H1 (cell line): ENCODE measurements around the gene SERGEF. TPM values are rescaled to one million over a fixed set of nuclear protein-coding genes. Genes with fewer than 3 reads are reported as not detected.

Source experiments
- CTBP2 ChIP-seq: IDR thresholded peaks from 2 replicates; pipeline ENCODE4 v1.7.0; 2011; ENCODE audit warnings: borderline replicate concordance, mild to moderate bottlenecking, moderate library complexity, mixed read lengths, low read length; ENCODE audit not compliant: insufficient read depth, insufficient read length
- NRF1 ChIP-seq: IDR thresholded peaks from 2 replicates; pipeline ENCODE4 v1.6.1; 2011; ENCODE audit warnings: mild to moderate bottlenecking, low read depth, low read length, improper control_type of control experiment
- PHF8 ChIP-seq: fragments of 200-600 bp; sonication (generic); conservative IDR thresholded peaks from 2 replicates; pipeline ENCODE4 v1.7.1; 2012; ENCODE audit warnings: low read depth, mild to moderate bottlenecking, inconsistent platforms, low read length, moderate library complexity
- POU5F1 ChIP-seq: IDR thresholded peaks from 2 replicates; pipeline ENCODE4 v1.6.1; 2011; ENCODE audit warnings: low read depth, mild to moderate bottlenecking, low read length, moderate library complexity
- RAD21 ChIP-seq, 2 experiments: IDR thresholded peaks in 1 of 2; conservative IDR thresholded peaks in 1 of 2; 2 replicates each; pipeline ENCODE4 v1.6.1; 2011; ENCODE audit warnings: low read depth in 2 of 2, low read length in 2 of 2, improper control_type of control experiment in 1 of 2, inconsistent platforms in 1 of 2, mild to moderate bottlenecking in 1 of 2, moderate library complexity in 1 of 2
- RNF2 ChIP-seq: fragments of 200-900, 300-1000 bp; sonication (generic); IDR thresholded peaks from 2 replicates; pipeline ENCODE4 v1.7.1; 2016; ENCODE audit warnings: borderline replicate concordance, low read depth, mild to moderate bottlenecking, antibody characterized with exemption, low read length; ENCODE audit not compliant: poor library complexity, severe bottlenecking; ENCODE audit errors: missing control alignments
- SIRT6 ChIP-seq: IDR thresholded peaks from one replicate; pipeline ENCODE4 v1.7.1; 2012; ENCODE audit warnings: low read length, inconsistent platforms
- YY1 ChIP-seq: IDR thresholded peaks from 2 replicates; pipeline ENCODE4 v1.6.1; 2011; ENCODE audit warnings: low read depth, mild to moderate bottlenecking, low read length
- polyA plus RNA-seq, 7 experiments: library from polyadenylated mRNA; depleted of rRNA in 3 of 7; stranded (reverse) in 5 of 7; unstranded in 2 of 7; fragments of >200 nt in 5 of 7; fragments of 200-250 nt in 2 of 7; gene quantifications; 1 replicate in 5 of 7; 2 replicates in 1 of 7; 4 replicates in 1 of 7; pipeline versions ENCODE4 v1.2.1 to v1.2.3, GENCODE V29; 2011 to 2013; ENCODE audit warnings: missing spikeins in 2 of 7, mixed read lengths in 2 of 7
- total RNA-seq: library from RNA; stranded (reverse); fragmentation: NEBNext Ultra II Directional; extraction: Animal tissue kit (Norgen Biotek cat#: 25700); gene quantifications from 2 replicates; pipeline ENCODE4 v1.2.1, GENCODE V29; 2021

The SERGEF gene
- total and polyA plus RNA-seq, 2 of the 8 experiments (the other 6 are each of a cell fraction or from before 2014, with no cell fraction given) = 16.6 to 28.8 TPM

DNA sequence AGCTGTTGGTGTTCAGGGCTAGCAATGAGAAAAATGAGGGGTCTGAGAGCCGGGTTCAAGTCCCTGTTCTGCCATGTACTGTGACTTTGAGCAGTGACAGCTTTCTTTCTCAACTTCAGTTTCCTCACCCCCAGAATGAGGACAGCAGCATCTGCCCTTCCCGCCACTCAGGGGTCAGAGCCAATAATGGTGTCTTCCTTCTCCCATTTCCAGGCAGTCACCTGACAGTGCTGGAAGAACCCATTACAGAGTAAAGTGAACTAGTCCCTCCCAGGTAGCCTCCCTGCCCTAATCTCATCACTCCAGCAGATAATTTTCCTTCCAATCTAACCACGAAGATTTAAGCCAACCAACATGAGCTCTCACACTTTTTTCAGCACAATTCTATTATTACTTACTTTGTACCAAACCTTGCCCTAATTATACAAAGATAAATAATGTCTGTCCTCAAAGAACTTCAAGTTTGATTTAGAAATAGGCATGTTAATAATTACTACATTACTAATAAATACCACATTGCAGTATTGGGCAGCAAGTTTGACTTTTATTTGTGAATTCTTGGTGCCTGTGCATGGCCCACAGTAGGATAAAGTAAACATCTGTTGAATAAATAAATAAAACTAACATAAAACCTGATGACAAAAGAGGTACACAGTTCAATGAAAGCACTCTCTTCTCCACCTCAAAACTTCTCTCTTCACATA, 61.0 kb downstream of the SERGEF start (continued):
- no peak for TF ChIP-seq PHF8
- TF ChIP-seq CTBP2 = no peak
- no peak for TF ChIP-seq YY1
- no peak for TF ChIP-seq POU5F1
- no peak for TF ChIP-seq RAD21 (IDR thresholded peaks at IDR 0.05 in 1 of 2, conservative IDR thresholded peaks at IDR 0.05 in 1 of 2; ENCODE audit: low read depth in 2 of 2, low read length in 2 of 2)
- TF ChIP-seq NRF1 = no peak
- no peak for TF ChIP-seq RNF2
- TF ChIP-seq SIRT6 = no peak
- TF ChIP-seq, all 59 proteins: peak for 0
